Measurements from ENCODE around the gene SMAD3.

SMAD3 gene

DNA sequence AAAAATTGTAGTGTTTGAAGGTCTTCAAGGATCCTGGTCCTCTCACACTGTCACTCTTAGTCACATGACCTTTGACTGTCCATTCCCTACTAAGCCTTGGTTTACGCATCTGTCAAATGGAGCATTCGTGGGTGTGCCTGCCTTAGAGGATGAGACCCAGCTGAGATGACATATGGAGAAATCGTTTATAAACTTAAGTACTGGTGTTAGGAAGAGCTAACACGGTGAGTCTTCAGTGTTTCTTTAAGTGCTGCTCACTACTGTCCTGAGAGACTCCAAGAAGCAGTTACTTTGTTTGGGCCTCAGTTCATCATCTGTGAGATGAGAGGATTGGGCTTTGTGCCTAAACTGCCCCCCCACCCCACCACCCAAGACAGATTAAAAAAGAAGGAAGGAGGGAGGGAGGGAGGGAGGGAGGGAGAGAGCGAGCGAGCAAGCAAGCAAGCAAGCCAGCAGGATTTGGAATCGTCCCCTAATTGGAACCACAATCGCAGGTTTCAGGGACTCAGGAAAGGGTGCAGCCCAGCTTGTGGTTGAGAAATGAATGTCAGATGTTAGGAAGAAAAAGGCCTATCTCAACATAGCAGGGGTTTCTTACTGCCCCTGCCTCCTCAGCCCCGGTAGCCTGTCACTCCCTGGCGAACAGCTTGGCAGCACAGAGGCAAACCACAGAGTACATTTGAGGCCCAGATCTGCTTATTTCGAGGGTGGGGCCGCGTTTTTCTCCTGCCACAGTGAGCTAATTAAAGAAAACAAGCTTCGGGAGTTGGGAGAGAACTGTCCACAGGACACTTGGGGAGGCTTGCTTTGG is 32.7 kb downstream of the SMAD3 start:
- DNase-seq (ENCODE audit: low read depth): peak; percentile 95

DNA sequence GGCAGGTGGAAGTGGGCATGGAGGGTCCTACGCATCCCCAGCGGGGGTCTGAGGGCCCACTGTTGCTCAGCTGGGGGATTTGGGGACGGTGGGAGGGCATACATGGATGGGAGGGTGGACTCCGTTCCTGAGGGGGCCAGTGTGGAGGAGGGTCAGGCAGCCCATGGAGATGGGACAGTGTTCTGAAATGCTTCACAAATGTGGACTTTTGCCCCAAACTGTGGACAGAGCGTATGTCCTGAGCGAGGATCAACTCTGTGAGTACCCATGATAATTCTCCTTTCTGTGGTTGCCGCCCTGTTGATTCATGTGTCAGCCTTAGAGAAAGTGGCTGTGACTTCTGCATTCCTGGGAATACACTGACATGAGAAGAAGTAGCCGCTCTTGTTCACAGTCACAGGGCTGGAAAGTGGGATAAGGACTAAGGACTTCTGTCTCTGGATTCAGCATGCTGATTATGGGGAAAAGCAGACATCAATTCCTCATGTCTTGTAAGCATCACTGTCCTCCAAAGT is 33.4 kb downstream of the SMAD3 start:
- no peak for DNase-seq (ENCODE audit: low read depth)

DNA sequence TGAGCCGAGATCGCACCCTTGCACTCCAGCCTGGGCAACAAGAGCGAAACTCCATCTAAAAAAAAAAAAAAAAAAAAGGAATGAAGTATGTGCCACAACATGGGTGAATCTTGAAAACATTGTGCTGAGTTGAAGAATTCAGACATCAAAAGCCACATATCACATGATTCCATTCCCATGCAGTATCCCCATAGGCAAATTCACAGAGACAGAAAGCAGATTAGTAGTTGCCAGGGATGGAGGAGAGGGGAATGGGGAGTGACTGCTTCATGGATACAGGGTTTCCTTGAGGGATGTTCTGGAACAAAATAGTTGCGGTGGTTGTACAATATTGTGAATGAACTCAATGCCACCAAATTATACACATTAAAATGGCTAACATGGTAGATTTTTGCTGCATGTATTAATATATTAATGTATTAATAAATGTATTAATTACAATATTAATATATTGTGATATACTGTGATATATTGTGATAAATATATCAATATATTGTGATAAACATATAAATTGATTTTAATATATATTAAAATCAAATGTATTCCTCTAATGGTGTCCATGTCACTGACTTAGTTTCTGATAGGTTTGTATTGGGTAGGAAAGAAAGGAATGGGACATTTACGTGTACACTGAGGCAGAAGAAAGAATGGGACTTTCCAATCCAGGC is 34.9 kb downstream of the SMAD3 start:
- no peak for DNase-seq (ENCODE audit: low read depth)

DNA sequence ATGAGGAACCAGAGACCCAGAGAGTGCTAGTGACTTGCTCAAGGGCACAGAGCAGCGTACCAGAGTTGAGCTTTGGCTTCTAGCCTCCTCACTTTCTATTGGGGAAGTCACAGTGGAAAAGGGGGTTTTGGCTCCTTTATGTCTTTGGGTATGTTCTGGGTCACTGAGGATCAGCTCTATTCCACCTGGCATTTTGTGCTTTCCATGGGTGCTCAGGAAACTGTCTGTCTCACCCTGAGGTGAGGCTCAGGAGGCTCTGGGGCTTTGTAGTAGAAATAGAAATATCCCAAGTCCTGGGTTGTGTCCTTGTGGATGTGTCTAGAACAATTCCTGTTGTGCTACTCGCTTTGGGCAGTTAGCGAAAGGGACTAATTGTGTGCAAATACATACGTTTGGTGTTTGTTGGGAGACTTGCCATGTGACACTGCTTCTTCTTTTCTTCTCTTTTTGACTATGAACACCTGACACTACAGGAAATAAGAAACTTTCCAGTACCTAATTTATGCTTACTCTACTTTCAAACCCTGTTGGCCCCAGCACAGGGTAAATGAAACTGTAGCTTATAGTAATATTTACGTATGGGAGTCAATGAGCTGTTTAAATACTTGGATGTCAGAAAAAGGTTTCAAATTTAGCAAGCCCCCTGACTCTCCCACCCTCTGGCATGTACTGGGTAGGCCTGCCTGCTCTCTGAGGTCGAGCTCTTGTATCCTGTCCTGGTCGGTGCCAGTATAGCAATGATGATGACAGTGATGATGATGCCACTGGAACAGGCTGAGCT is 35.6 kb downstream of the SMAD3 start:
- DNase-seq (ENCODE audit: low read depth): no peak

DNA sequence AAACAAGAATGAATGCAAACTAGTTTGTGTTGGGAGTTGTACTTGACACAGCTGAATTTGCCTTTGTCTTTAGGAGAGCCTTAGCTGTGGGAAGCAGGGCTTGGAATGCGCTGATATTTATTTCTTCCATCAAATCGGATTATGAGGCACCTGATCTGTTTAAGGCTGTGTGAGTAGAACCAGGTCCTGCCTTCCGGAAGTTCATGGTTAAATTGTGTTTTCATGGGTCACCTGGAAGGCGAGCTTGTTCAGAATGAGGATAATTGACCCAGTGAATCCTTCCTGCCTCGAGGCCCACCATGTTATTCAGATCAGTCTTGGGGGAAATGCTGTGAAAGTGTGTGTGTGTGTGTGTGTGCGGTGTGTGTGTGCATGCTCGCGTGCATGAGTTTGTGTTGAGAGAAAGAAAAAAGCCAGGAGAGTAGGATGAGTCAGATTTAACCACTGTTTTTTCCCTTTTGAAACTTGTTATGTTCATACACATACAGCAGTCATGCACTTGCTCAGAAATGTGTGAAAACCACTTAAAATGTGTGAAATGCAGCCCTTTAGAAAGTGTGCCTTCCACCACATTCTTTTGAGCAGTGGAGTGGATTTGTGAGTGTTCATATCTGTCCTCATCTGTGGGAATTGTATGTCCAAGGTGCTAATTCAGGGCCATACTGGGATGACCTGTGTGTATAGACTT is 36.7 kb downstream of the SMAD3 start:
- no peak for DNase-seq (ENCODE audit: low read depth)

DNA sequence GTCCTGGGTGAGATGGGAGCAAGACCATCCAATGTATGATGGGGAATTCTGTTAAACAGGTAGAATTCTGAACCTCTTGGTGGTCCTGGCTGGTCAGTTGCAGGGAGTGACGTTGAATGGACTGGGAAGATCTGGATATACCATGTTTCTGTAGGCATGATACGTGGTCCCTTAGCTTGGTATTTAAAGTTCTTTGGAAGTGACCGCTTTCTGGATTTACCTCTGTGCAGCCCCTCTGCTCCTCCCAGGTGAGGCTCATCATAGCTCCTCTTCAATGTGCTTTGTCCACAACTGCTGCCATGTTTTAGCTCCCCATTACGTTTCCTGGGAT is 37.2 kb downstream of the SMAD3 start:
- DNase-seq (ENCODE audit: low read depth): no peak

DNA sequence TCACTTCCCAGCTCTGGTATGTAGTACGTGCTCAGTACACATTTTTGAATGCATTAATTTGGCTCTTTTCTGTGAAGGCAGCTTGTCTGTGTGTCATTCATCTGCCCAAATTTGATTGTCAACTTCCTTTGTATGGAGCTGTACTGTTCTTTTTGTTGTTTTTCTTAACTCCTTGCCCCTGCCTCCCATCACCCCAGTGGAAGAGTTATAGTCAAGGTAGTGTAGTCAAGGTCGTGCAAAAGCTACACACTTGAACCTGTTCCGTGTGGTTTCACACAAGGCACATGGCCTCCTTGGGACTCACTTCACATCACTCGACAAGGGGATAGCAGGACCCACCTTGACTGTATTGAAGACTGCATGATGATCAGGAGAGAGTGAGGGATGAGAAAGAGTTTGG is 37.6 kb downstream of the SMAD3 start:
- DNase-seq (ENCODE audit: low read depth): no peak

DNA sequence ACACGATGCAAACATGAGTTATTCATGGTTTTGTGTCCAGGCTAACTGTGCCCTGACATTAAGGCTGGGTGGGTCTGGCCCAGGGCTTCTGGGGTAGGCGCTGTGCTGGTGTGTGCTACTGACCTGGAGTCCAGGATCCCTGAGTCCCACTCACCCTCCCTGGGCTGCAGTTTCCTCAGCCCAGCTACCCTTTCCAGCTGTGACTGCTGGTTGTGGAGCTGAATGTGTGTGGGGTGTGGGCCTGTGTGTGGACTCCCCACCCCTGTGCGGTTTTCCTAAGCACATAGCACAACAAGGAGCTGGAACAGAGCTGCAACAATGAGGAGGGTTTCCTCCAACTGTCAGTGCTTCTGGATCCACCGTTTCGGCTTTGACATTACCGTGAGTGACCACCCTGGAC is 38.0 kb downstream of the SMAD3 start:
- DNase-seq (ENCODE audit: low read depth): no peak

DNA sequence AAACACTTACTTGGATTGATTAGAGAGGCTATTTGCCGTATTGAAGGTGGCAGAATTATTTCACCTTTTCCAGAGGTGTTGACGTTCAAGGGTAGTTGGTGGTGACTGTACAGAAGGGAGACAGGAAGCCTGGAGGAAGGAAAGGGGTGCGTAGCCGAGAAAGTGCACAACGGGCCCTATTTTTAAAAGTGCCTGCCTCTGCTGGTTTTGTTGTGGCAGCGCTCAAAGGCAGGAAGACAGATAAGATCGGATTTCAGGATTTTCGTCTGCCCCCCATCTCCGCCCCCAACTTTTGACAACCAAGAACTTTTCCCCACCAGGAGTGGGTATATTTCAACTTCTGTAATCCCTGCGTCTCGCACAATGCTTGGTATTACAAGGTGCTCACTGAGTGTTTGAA is 38.5 kb downstream of the SMAD3 start:
- DNase-seq (ENCODE audit: low read depth): no peak

DNA sequence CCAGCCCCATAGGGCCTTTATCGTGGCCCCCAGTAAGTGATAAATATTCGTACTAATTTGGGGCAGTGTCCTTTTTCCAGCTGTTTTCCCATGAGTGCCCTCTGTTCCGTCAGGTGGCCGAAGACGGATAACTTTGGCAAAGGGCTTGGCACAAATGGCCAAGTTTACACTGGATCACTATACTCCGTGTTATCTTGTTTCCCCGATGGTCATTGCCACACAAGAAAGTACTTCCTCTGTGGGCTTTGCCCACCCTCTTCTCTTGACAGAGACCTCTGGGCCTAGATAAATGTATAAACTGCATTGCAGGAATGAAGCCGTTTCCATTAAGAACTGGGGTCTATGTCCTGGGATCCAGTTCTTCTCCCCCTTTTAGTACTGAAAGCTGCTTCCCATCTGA is 39.1 kb downstream of the SMAD3 start:
- no peak for DNase-seq (ENCODE audit: low read depth)

DNA sequence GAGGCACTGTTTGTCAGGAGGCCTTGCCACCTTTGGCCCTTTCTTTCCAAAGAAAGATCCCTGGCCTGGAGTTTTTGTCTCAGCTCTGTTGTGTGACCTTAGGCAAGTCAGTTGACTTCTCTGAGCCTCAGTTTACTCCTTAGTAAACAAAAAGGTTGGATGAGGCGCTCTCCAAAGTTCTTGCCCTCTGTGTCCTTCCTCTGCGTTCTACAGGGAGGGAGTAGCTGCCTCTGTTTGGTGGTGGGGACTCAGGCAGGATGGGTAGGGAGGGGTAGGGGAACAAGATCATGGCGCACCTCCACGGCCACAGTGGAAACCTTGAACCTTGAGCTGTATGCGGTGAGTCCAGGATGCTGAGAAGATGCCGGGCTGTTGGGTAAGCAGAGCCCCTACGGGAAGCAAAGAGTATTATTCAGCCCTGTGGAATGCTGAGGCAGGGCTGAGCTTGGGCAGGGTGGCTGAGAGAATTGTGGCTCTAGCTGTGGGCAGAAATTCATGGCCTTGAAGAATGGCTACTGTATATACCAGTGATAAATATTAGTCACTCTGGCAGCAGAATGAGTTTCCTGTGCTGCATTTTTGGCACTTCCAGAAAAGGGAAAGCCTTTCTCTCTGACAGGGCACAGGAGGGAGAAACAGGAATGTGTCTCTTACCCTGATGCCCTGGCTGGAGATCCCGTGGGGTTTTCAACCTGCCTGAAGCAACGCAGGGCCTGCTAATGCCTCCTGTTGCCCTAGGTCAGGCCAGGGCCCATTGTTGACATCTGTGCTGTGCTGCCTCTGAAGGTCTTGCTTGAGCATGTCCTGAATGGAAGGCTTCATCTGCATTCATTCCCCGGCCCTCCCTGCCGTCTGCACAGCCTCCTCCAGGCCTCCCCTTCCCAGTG is 39.9 kb downstream of the SMAD3 start:
- peak; percentile 80 for DNase-seq (ENCODE audit: low read depth)

DNA sequence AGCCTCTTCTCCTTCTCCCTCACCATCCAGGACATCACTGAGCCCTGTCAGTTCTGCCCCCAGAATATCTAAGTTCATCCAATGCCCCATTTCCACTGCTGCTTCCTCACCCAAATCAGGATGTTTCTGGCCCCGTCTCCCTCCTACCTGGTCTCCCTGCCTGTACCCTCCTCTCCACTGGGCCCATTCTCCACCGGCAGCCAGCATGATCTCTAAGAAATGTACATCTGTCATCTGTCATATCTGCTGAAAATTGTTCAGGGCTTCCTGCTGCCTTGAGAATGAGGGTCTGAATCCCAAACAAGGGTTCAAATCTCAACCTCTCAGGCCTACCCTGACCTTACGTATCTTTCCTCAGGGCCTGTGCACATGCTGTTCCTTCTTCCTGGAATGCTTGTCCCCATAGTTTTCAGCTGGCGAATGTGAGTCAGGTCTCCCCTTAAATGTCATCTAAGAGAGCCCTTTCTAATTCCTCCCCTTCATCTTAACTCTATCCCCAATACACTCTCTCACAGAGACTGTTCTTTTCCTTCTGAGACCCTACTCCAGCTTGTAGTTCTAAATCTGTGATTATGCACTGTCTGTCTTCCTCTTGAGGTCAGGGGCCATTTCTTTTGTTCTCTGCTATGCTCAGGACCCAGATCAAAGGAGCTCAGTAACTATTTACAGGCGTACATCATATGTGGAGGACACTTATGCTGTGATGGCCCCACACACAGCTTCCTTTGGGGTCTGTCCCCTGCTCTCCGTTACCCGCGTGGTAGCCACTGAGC is 40.8 kb downstream of the SMAD3 start:
- no peak for DNase-seq (ENCODE audit: low read depth)

DNA sequence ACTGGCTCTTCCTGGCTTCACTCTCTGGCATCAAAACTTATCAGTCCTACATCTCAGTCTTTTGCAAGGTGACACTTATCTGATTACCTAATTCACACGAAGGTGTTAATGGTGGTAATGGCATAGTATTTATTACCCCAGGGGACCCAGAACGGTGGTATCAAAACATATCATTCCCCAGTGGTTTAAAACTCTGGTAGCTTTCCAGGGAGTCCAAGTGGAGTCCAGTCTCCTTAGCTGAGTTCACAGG is 41.3 kb downstream of the SMAD3 start:
- no peak for DNase-seq (ENCODE audit: low read depth)

DNA sequence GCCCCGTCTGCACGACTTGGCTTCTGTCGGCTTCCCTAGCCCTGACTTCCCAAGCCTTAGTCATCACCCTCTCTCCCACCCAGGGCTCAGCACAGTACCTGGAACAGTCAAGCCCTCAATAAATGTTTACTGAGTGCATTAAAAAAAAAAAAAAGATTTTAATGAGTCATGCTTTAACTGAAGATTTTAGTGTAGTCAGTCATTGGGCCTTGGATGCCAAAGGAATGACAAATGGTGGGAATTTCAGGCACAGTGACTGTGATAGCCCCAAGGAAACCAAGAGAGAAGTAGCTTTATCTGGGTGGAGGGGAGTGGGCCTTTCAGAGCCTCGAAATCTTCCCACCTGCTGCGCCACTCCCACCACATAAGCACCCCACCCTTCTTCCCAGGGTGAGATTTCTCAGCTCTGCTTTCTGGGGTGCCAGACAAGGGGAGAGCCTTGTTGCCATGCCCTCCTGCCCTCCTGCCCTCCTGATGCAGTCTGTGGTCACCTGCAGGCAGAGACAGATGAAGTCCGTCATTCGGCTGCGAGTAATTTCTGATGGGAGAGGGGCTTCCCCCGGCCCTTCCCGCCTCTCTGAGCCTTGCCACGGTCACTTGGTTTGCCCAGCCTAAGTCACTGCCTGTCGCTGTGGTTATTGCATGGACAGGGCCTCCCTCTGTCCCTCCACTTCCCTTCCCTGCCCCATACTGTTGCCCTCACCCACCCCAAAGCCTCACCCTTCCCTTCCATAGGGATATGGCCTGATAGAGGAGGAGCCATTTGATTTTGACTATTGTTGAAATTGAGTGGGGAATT is 41.8 kb downstream of the SMAD3 start:
- DNase-seq (ENCODE audit: low read depth): peak; percentile 89

DNA sequence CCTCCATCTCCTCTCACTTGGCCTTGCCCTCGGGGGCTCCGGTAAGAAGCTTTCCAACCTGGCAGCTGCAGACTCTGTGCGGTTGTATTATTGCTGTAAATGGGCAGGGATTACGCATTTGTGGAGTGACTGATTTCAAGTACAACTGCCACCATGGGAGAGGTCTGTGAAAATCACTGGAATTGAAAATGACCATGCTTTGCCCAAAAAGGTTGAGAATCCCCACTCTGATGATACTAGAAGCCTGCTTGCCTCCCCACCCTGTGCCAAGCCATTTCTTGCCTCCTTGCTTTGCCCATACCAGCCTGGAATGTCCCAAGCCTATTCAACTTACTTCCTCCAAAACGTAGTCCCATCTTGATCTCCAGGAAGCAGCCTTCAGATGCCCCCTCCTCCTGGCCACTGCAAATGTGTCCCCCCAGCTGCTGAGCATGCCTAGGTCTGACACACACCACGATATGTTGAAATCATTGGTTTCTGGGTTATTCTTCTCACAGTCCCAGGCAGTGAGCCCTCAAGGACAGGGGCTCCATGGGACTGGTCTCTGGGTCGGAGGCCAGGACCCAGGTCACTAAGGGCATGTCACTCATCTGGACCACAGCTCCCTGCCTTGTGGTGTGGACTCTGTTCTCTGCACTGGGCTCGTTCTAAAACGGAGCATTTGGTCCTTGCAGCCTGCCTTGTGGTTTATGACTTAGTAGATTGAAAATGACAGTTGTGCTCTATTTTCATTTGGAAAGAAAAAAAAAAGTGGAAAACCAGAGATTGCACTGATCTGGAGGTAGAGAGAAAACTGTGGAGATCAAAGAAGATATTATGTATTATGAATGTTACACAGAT is 42.9 kb downstream of the SMAD3 start:
- DNase-seq (ENCODE audit: low read depth): no peak

DNA sequence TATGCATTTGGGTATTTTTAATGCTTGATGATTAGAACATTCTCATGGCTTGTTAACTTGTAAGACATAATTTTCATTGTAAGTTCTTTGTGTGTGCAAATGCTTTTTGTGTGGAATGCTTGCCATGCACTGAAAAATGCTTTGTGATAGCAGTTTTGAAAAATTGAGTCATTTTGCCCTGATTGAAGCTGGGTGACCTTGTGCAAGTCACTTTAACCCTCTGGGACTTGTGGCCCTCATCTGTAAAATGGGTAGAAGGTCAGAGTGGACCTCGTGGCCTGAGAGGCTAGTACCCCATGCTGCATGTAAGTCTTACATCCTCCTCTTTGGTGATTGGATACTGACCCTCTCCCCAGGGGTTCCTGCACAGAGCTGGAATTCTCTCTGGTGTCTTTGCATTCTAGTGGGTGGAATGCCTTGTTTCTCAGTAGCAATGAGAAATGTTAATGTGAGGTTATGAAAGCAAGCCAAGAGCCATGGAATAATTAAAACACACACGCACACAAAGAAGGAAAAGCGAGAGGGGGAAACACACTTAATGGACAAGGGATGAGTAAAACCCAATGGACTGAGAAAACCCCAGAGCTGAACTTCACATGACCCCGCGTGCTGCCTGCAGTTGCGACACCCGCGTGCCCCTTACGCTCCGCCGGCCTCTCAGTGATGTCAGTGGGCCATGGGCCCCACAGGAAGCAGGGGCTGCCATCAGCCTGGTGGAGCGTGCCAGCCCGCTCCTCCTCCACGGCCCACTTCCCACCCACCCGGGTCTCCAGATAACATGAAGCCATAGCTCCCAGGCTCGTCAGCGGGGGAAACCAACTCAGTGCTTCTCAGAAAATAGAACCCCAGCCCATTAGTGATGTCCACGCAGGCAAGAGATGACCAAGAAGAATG is 44.0 kb downstream of the SMAD3 start:
- DNase-seq (ENCODE audit: low read depth): peak; percentile 76

DNA sequence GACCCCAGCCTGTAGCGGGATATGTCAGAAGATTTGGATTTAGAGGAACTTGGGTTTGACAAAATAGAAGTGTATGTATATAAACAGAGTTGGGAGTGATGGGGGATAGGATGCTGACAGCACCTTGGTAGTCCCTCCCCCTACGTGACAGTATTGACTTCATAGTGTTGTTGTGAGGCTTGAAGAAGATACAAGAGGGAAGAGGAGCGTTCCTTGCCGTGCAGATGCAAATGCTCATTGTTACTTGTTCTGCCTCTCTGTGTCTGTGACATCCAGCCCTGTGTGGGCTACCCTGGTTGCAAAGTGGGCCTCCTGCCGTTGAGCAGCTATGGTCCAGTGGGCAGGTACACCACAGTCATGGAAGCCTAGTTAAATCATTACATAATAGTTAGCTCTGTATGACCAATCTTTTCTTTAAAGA is 45.0 kb downstream of the SMAD3 start:
- DNase-seq (ENCODE audit: low read depth): no peak
